ENCODE results near the gene TOX2. TPM values are rescaled to one million over a fixed set of nuclear protein-coding genes. Genes with fewer than 3 reads are reported as not detected.

TOX2 gene
- total and polyA plus RNA-seq, 2 of the 4 experiments (the other 2 are of a cell fraction): 1.3 to 17.5 TPM

DNA sequence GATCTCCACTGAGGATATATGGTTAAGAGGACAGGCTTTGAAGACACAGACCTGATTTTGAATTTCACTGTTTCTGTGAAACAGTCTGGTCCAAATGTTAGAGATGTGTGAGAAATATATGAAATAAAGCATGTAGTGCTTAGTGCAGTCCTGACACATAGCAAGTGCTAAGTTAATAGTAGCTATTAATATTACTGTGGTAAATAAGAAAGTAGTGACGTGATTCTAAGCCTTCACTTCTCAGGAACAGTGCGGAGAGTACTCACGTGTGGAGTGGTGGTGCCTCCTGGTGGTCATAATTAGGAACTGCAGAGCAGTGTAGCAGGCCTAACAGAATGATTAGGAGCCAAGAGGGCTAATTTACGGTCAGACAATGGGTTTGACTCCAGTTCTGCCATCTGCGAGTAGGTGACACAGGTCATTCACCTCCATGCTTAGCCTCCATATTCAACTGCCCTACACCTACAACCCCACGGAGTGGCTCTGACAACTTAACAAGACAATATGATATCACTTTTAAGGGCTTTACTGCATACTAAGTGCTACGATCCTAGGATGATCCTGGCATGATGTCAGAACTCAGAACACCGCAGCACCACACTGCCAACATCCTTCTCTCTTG is 166.1 kb downstream of the TOX2 start:
- 0 out of 2 replicates have a peak overlapping the region, but pooled peaks have one; percentile 20 for H3K23ac ChIP-seq (ENCODE audit: low read depth, low read length)
- intact Hi-C loops (cut with micrococcal nuclease) (loop anchor here (1.0 to 5.0 kb wide), 5 partner anchors 166 to 618 kb away; partner anchors contain the start of gene TOX2), in situ Hi-C loops (cut with MboI; ENCODE audit: low sequenced_read_pairs) (loop anchor here (5.0 kb wide), 2 partner anchors 328 to 543 kb away; no protein-coding TSS in a partner anchor), dilution Hi-C loops (cut with HindIII; ENCODE audit: low sequenced_read_pairs, unreplicated experiment) (no loop called here)
- peak; percentile 98 for ATAC-seq (ENCODE audit: low read depth)
- H3K79me1 ChIP-seq (ENCODE audit: low read depth in 1 of 2, low read length in 2 of 2): no peaks in the 10 kb centered on the region
- H3K56ac ChIP-seq (ENCODE audit: extremely low read depth, insufficient read depth, low read length): no peak overlapping the region
- no peaks in the 10 kb centered on the region for H4K20me1 ChIP-seq (ENCODE audit: insufficient read depth, low read length)
- peak overlapping the region; percentile 86 for H2BK20ac ChIP-seq (ENCODE audit: low read depth, low read length)
- H3K4ac ChIP-seq (ENCODE audit: low read depth, low read length): peak overlapping the region; percentile 77
- H2BK120ac ChIP-seq (ENCODE audit: low read depth, low read length): peak overlapping the region; percentile 83
- H3K9ac ChIP-seq (ENCODE audit: low read depth, low read length): no peak overlapping the region
- POLR2A ChIA-PET (ENCODE audit: unreplicated experiment): interaction anchor here (1.0 kb wide), 1 partner anchor 330 kb away, joined by 3 read pairs; no protein-coding TSS in a partner anchor
- no peak overlapping the region for H3K4me3 ChIP-seq (ENCODE audit: insufficient read depth, low read depth, low read length)
- no peak overlapping the region for H3K27ac ChIP-seq (ENCODE audit: insufficient read depth, low read length)
- peak overlapping the region; percentile 90 for H2AK5ac ChIP-seq (ENCODE audit: low read depth, low read length)
- BruUV-seq (replicated peaks): no TSS peak
- H3K4me1 ChIP-seq (ENCODE audit: control insufficient read depth, insufficient read depth, low read length): peaks cover 11% of the 10 kb centered on the region
- H3K18ac ChIP-seq (ENCODE audit: low read depth, low read length): no peak overlapping the region
- H2BK5ac ChIP-seq (ENCODE audit: low read depth, low read length, poor library complexity, severe bottlenecking): peak overlapping the region; percentile 16
- H4K5ac ChIP-seq (ENCODE audit: low read depth, low read length): no peak overlapping the region
- H3K9me3 ChIP-seq (ENCODE audit: control insufficient read depth, insufficient read depth, low read length): no peaks in the 10 kb centered on the region
- H3K14ac ChIP-seq (replicated peaks; ENCODE audit: low read depth, low read length): peak overlapping the region; percentile 51
- 20% methylated on average over 1 of the region's 8 CpGs; no CpG with 5 or more reads in 1 of the 2 experiments for WGBS, 2 experiments (ENCODE audit: extremely low coverage in 2 of 2, insufficient read length in 1 of 2)
- H4K91ac ChIP-seq (ENCODE audit: insufficient read depth, low read depth, low read length): 0 out of 2 replicates have a peak overlapping the region, but pooled peaks have one; percentile 26
- TF ChIP-seq BHLHE40 (IDR thresholded peaks at IDR 0.05; ENCODE audit: low read depth, low read length) (peak; percentile 81), SMC3 (IDR thresholded peaks at IDR 0.05; ENCODE audit: low read depth, low read length) (peak; percentile 99), RAD21 (IDR thresholded peaks at IDR 0.05; ENCODE audit: low read length) (peak; percentile 100), POLR2A (IDR thresholded peaks at IDR 0.05; ENCODE audit: low read depth, low read length) (0 out of 2 replicates have a peak, but pooled peaks have one; percentile 30), RFX5 (IDR thresholded peaks at IDR 0.05; ENCODE audit: low read depth, low read length) (no peak)
- TF ChIP-seq, protein P1, sequence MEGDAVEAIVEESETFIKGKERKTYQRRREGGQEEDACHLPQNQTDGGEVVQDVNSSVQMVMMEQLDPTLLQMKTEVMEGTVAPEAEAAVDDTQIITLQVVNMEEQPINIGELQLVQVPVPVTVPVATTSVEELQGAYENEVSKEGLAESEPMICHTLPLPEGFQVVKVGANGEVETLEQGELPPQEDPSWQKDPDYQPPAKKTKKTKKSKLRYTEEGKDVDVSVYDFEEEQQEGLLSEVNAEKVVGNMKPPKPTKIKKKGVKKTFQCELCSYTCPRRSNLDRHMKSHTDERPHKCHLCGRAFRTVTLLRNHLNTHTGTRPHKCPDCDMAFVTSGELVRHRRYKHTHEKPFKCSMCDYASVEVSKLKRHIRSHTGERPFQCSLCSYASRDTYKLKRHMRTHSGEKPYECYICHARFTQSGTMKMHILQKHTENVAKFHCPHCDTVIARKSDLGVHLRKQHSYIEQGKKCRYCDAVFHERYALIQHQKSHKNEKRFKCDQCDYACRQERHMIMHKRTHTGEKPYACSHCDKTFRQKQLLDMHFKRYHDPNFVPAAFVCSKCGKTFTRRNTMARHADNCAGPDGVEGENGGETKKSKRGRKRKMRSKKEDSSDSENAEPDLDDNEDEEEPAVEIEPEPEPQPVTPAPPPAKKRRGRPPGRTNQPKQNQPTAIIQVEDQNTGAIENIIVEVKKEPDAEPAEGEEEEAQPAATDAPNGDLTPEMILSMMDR (conservative IDR thresholded peaks at IDR 0.05; ENCODE audit: low read depth, low read length): peak; percentile 99
- peaks cover 5% of the 10 kb centered on the region for H3K9me1 ChIP-seq (ENCODE audit: insufficient read depth, low read length)
- H2BK15ac ChIP-seq (ENCODE audit: low read depth, low read length): peak overlapping the region; percentile 60; the same call in 1 of the 3 replicates
- CTCF ChIA-PET: interaction anchor here (0.6 to 1.9 kb wide), 8 partner anchors 22 to 543 kb away, joined by 3 to 21 read pairs (median 3); no protein-coding TSS in a partner anchor
- peak overlapping the region; percentile 89 for H2AK9ac ChIP-seq (replicated peaks; ENCODE audit: low read depth, low read length, poor library complexity)
- H2AFZ ChIP-seq (replicated peaks; ENCODE audit: low read length, poor library complexity): peak overlapping the region; percentile 84
- no peaks in the 10 kb centered on the region for H3K27me3 ChIP-seq (ENCODE audit: control insufficient read depth, insufficient read depth, low read length)
- H3K36me3 ChIP-seq (ENCODE audit: control insufficient read depth, insufficient read depth, low read length): no peaks in the 10 kb centered on the region
- H4K8ac ChIP-seq (ENCODE audit: low read depth in 2 of 2, low read length in 2 of 2): peak overlapping the region in 1 of 2 experiments; percentile 90; a peak in 2 of 4 replicates
- no peak overlapping the region for H3K4me2 ChIP-seq (ENCODE audit: low read depth, low read length)
- DNase-seq: peak; percentile 76

Measured in IMR-90 (cell line).